Measurements from ENCODE around the gene NCAPD2. TPM values are rescaled to one million over a fixed set of nuclear protein-coding genes. Genes with fewer than 3 reads are reported as not detected.

Gene NCAPD2
- total and polyA plus RNA-seq, 2 of the 4 experiments (the other 2 are of a cell fraction): 35.6 to 57.9 TPM

- TF ChIP-seq RFX5 (IDR thresholded peaks at IDR 0.05; ENCODE audit: low read depth, low read length) (no peak), RCOR1 (IDR thresholded peaks at IDR 0.05; ENCODE audit: insufficient replicate concordance, low read length) (no peak)
These were observed 48.9 kb upstream of the NCAPD2 start, which contains the start of gene CD27 (continued) for GRCh38 chr12:6444704-6445688.
